PC-3 (cell line): ENCODE measurements around the gene FLNC. TPM values are rescaled to one million over a fixed set of nuclear protein-coding genes. Genes with fewer than 3 reads are reported as not detected.

Experiments
- ATAC-seq: fragments of 200-7000 bp; cut with Tn5 transposase; 2 replicates; pipeline ENCODE4 v1.9.1; 2020; ENCODE audit warnings: mild to moderate bottlenecking, moderate library complexity
- BruUV-seq: library from RNA; stranded (reverse); fragments of 400-500 nt; replicated peaks from 2 replicates; lab custom pipeline; 2021; lab: Mats Ljungman, UMichigan
- CTCF ChIA-PET: fragments of 300-600 bp; sonication (Branson Sonifier 250); formaldehyde crosslinking; loops from one replicate; lab custom pipeline; 2022; ENCODE audit warnings: antibody characterized with exemption; lab: Charles Lee
- POLR2A ChIA-PET: fragments of 300-600 bp; sonication (Branson Sonifier 250); formaldehyde crosslinking; loops from one replicate; lab custom pipeline; 2022; ENCODE audit warnings: antibody characterized with exemption; ENCODE audit not compliant: unreplicated experiment; lab: Charles Lee
- DNase-seq: peaks from one replicate; pipeline ENCODE4 v3.0.0-alpha.2; 2015
- H2AFZ ChIP-seq: fragments of 300-600 bp; sonication (generic); 2 replicates; pipeline ENCODE4 v1.6.0; 2016; ENCODE audit warnings: antibody characterized with exemption, low read length
- H3F3A ChIP-seq: fragments of 300-600 bp; sonication (generic); one replicate; pipeline ENCODE4 v1.6.0; 2017; ENCODE audit warnings: antibody characterized with exemption, low read length, control low read depth, mild to moderate bottlenecking; ENCODE audit not compliant: unreplicated experiment
- H3K27ac ChIP-seq: fragments of 300-600 bp; sonication (generic); 2 replicates; pipeline ENCODE4 v1.5.1; 2016; ENCODE audit warnings: mild to moderate bottlenecking, low read length
- H3K27me3 ChIP-seq: fragments of 300-600 bp; sonication (generic); 2 replicates; pipeline ENCODE4 v1.6.1; 2016; ENCODE audit warnings: low read length, mixed read lengths
- H3K36me3 ChIP-seq: fragments of 300-600 bp; sonication (generic); 2 replicates; pipeline ENCODE4 v1.6.1; 2016; ENCODE audit warnings: low read depth, mixed run types, low read length, mixed read lengths
- H3K4me1 ChIP-seq: fragments of 300-600 bp; sonication (generic); 2 replicates; pipeline ENCODE4 v1.5.1; 2016; ENCODE audit warnings: low read length; ENCODE audit not compliant: insufficient read depth
- H3K4me2 ChIP-seq: fragments of 300-600 bp; sonication (generic); 2 replicates; pipeline ENCODE4 v1.6.0; 2016; ENCODE audit warnings: low read length
- H3K4me3 ChIP-seq: fragments of 300-600 bp; sonication (generic); 2 replicates; pipeline ENCODE4 v1.5.1; 2016; ENCODE audit warnings: mild to moderate bottlenecking, low read length, mixed read lengths
- H3K79me2 ChIP-seq: fragments of 300-600 bp; sonication (generic); 2 replicates; pipeline ENCODE4 v1.6.1; 2017; ENCODE audit warnings: low read length, mixed read lengths
- H3K9ac ChIP-seq: fragments of 300-600 bp; sonication (generic); 2 replicates; pipeline ENCODE4 v1.6.0; 2016; ENCODE audit warnings: mild to moderate bottlenecking, low read length
- H3K9me2 ChIP-seq: fragments of 300-600 bp; sonication (generic); replicated peaks from 2 replicates; pipeline ENCODE4 v1.6.1; 2016; ENCODE audit warnings: mixed run types, low read length, mixed read lengths
- H3K9me3 ChIP-seq: fragments of 300-600 bp; sonication (generic); 2 replicates; pipeline ENCODE4 v1.6.1; 2016; ENCODE audit warnings: low read length, mixed read lengths
- H4K20me1 ChIP-seq: fragments of 300-600 bp; sonication (generic); 2 replicates; pipeline ENCODE4 v1.6.1; 2016; ENCODE audit warnings: low read length, mixed read lengths
- CTCF ChIP-seq: fragments of 300-600 bp; sonication (generic); conservative IDR thresholded peaks from 2 replicates; pipeline ENCODE4 v1.5.1; 2017; ENCODE audit warnings: antibody characterized with exemption, low read depth, mild to moderate bottlenecking, low read length
- EZH2 ChIP-seq: fragments of 300-600 bp; sonication (generic); IDR thresholded peaks from one replicate; pipeline ENCODE4 v1.6.1; 2017; ENCODE audit warnings: antibody characterized with exemption, mild to moderate bottlenecking, low read length; ENCODE audit not compliant: unreplicated experiment
- EZH2phosphoT487 ChIP-seq: fragments of 300-600 bp; sonication (generic); IDR thresholded peaks from 2 replicates; pipeline ENCODE4 v1.6.1; 2018; ENCODE audit warnings: mild to moderate bottlenecking, antibody characterized with exemption, low read length, borderline replicate concordance
- intact Hi-C: fragments of 100-400 bp; cut with micrococcal nuclease; formaldehyde crosslinking; loops from 2 replicates; pipeline ENCODE4 v1.9.0; 2023
- total RNA-seq: library from RNA; depleted of rRNA; stranded (reverse); fragments of >200 nt; gene quantifications from 2 replicates; pipeline ENCODE4 v1.2.3, GENCODE V29; 2014

FLNC gene
- total RNA-seq, 1 experiment from 2014 or later, result 88.7 TPM

- Histone ChIP-seq H3K9me2 (no peaks in the 10 kb centered on the region), H3K4me1 (no peaks in the 10 kb centered on the region), H3K9ac (no peak overlapping the region), H3K27ac (no peak overlapping the region), H3K4me2 (no peak overlapping the region), H3K4me3 (no peak overlapping the region), H3K36me3 (no peaks in the 10 kb centered on the region), H3K9me3 (no peaks in the 10 kb centered on the region), H3F3A (no peaks in the 10 kb centered on the region), H4K20me1 (no peaks in the 10 kb centered on the region), H3K27me3 (no peaks in the 10 kb centered on the region), H3K79me2 (no peaks in the 10 kb centered on the region), H2AFZ (no peak overlapping the region)
- TF ChIP-seq EZH2, result no peak
- TF ChIP-seq EZH2phosphoT487, result no peak
- no peak for TF ChIP-seq CTCF
- ChIA-PET POLR2A (no interaction called here), CTCF (no interaction called here)
- ATAC-seq, result no peak
- intact Hi-C loops, result no loop called here
- BruUV-seq, result no TSS peak
- no peak for DNase-seq
Observed at GRCh38 chr7:128781851-128782250, 48.4 kb upstream of the FLNC start.

- no peaks in the 10 kb centered on the region for H3K9me3 ChIP-seq
- no peaks in the 10 kb centered on the region for H3K36me3 ChIP-seq
- POLR2A ChIA-PET, result no interaction called here
- CTCF ChIA-PET, result no interaction called here
- H3K79me2 ChIP-seq, result no peaks in the 10 kb centered on the region
- H4K20me1 ChIP-seq, result no peaks in the 10 kb centered on the region
- H3F3A ChIP-seq, result no peaks in the 10 kb centered on the region
- ATAC-seq, result no peak; the same call in 1 of the 2 replicates
- no peak overlapping the region for H3K27ac ChIP-seq
- intact Hi-C loops, result no loop called here
- no TSS peak for BruUV-seq
- no peaks in the 10 kb centered on the region for H3K27me3 ChIP-seq
- H2AFZ ChIP-seq, result no peak overlapping the region
- H3K9me2 ChIP-seq, result no peaks in the 10 kb centered on the region
- DNase-seq, result no peak
- no peaks in the 10 kb centered on the region for H3K4me1 ChIP-seq
- no peak overlapping the region for H3K9ac ChIP-seq
- TF ChIP-seq EZH2 (no peak), CTCF (no peak), EZH2phosphoT487 (no peak)
- no peak overlapping the region for H3K4me2 ChIP-seq
- no peak overlapping the region for H3K4me3 ChIP-seq
Observed at GRCh38 chr7:128783143-128783861, 46.9 kb upstream of the FLNC start.

GRCh38 chr7:128785738-128786137 is 44.5 kb upstream of the FLNC start:
- Histone ChIP-seq H3K9me3 (no peaks in the 10 kb centered on the region), H3K27me3 (no peaks in the 10 kb centered on the region), H3K4me2 (no peak overlapping the region), H3K79me2 (no peaks in the 10 kb centered on the region), H3F3A (no peaks in the 10 kb centered on the region), H4K20me1 (no peaks in the 10 kb centered on the region), H3K9ac (no peak overlapping the region), H3K36me3 (no peaks in the 10 kb centered on the region), H2AFZ (no peak overlapping the region), H3K27ac (no peak overlapping the region), H3K4me3 (no peak overlapping the region), H3K9me2 (no peaks in the 10 kb centered on the region), H3K4me1 (no peaks in the 10 kb centered on the region)
- intact Hi-C loops, result no loop called here
- BruUV-seq, result no TSS peak
- no peak for TF ChIP-seq EZH2
- no peak for TF ChIP-seq EZH2phosphoT487
- no peak for TF ChIP-seq CTCF
- DNase-seq (no peak), ATAC-seq (no peak)
- ChIA-PET POLR2A (interaction anchor here (0.7 kb wide), 1 partner anchor 77 kb away, joined by 5 read pairs; the partner anchor contains the start of gene ATP6V1F), CTCF (no interaction called here)
